LNCaP clone FGC (cell line): ENCODE data around the gene BOLL.
"Not testable (repeated sequence)": the region's sequence is repeated elsewhere in the genome, so short reads cannot be mapped to it uniquely, and the experiment has no call there.

ENCODE experiments used
- DNase-seq: peaks from one replicate; pipeline ENCODE4 v3.0.0-alpha.2; 2011; ENCODE audit warnings: low read depth
- H3K4me3 ChIP-seq: 2 replicates; pipeline ENCODE4 v1.5.1; 2011; ENCODE audit warnings: mild to moderate bottlenecking, low read depth, low read length, control low read depth
- TF ChIP-seq, protein P1 (sequence below): IDR thresholded peaks from 2 replicates; pipeline ENCODE4 v1.5.1; 2012; ENCODE audit warnings: mild to moderate bottlenecking; ENCODE audit not compliant: control insufficient read depth, insufficient read depth; ENCODE audit errors: extremely low read depth

BOLL gene

DNA sequence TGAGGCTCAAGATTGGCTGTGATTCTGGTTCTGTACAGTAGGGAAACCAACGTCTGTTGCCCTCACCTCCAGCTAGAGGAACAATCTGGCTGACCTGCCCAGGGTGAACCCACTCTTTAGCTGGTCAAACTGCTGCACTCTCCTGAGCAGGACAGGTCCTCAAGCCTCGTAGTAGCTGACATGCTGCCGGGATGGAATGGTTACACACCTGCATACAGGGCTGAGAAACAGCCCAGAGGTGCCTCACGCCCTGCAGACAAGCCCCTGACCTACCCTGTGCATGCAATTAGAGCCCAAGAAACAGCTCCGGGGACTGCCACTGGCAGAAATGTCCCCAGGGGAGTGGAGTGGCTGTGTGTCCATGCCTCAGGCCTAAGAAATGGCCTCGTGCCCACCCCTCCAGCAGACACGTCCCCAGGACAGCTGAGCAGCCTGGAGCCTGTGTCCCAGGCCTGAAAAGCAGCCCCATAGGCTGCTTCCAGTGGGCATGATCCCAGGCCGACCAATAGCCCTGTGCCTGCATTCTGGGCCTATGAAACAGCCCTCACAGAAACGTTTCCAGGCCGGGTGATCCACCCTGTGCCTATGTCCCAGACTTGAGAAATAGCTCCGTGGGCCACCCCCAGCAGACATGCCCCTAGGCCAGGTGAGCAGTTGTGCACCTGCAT, 25.4 kb downstream of the BOLL start:
- DNase-seq = no peak
- TF ChIP-seq, protein P1, sequence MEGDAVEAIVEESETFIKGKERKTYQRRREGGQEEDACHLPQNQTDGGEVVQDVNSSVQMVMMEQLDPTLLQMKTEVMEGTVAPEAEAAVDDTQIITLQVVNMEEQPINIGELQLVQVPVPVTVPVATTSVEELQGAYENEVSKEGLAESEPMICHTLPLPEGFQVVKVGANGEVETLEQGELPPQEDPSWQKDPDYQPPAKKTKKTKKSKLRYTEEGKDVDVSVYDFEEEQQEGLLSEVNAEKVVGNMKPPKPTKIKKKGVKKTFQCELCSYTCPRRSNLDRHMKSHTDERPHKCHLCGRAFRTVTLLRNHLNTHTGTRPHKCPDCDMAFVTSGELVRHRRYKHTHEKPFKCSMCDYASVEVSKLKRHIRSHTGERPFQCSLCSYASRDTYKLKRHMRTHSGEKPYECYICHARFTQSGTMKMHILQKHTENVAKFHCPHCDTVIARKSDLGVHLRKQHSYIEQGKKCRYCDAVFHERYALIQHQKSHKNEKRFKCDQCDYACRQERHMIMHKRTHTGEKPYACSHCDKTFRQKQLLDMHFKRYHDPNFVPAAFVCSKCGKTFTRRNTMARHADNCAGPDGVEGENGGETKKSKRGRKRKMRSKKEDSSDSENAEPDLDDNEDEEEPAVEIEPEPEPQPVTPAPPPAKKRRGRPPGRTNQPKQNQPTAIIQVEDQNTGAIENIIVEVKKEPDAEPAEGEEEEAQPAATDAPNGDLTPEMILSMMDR = no peak
- no peak overlapping the region for H3K4me3 ChIP-seq

DNA sequence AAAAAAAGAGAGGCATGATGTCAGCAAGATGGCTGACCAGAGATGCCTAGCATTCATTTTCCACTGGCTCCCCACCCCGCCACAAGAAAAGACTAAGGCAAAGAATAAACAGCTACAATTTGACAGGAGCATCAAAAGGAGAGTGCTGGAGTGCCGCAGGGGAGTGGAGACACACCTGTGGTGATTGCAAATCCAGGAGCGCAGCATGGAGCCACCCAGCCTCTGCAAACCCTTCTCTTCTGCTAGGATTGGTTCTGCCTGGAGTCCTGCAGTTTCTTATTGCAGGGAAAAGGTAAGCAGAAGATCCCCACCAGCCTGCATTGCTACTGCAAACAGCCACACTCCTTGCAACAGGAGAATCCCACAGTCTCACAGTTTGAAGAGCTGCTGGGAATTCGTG, 26.1 kb downstream of the BOLL start:
- H3K4me3 ChIP-seq = no peak overlapping the region
- no peak for DNase-seq
- TF ChIP-seq, protein P1 = no peak

DNA sequence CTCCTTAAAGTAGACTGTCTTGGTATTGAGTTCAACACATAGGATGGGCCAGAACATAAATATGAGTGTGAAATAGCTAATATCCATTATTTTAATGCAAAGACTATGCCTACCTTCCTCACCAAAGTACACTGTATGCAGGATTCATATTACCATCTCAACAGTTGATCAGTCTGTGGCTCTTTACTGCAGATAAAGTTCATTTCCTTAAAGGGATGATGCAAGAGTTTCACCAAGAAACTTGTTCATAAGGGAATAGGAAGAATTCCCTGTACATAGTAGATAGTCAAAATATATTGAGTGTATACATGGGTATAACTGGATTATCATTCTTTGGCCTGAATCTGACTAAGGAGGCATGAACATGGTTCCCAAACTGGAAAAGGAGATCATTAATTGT, 44.9 kb downstream of the BOLL start:
- DNase-seq = no peak
- no peak overlapping the region for H3K4me3 ChIP-seq
- TF ChIP-seq, protein P1 = no peak

DNA sequence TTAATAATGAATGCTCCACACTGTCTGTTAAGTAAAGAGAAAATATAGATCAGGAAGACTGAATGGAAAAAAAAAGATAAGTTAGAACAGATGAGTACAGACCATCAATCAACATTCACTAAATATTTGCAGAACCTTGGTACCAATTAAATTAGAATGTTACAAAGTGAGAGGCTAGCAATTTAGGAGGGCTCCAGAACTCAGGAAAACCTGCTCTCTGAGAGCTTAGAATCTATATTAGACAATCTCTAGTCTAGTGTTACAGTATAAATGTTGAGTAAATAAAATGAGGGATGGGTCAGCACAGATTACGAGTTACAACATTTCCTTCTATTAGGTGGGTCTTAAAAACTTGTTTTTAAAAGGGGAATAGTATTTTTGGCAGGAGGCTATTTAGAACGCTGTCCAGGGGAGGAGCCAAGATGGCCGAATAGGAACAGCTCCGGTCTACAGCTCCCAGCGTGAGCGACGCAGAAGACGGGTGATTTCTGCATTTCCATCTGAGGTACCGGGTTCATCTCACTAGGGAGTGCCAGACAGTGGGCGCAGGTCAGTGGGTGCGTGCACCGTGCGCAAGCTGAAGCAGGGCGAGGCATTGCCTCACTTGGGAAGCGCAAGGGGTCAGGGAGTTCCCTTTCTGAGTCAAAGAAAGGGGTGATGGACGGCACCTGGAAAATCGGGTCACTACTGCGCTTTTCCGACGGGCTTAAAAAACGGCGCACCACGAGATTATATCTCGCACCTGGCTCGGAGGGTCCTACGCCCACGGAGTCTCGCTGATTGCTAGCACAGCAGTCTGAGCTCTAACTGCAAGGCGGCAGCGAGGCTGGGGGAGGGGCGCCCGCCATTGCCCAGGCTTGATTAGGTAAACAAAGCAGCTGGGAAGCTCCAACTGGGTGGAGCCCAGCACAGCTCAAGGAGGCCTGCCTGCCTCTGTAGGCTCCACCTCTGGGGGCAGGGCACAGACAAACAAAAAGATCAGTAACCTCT, 56.3 kb downstream of the BOLL start:
- not testable (repeated sequence) for H3K4me3 ChIP-seq, DNase-seq

DNA sequence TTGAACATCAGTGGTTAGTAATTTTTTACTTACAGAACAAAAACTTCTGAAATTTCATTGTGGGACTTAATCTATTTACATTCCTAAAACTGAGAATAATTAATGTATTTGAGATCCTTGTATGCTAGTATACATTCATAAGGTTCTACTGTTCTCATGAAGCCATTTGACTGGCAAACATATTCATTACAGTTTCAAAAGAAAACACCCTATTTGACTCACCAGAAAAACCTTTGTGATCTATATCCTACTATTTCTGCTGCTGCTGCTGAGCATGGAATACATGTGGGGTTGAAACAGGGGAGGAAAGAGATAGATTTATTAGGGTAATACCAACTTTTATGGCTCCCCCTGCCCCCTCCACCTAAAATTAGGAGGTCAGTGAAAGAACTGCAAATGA, 58.1 kb downstream of the BOLL start:
- no peak for DNase-seq
- TF ChIP-seq, protein P1 = no peak
- H3K4me3 ChIP-seq = no peak overlapping the region

DNA sequence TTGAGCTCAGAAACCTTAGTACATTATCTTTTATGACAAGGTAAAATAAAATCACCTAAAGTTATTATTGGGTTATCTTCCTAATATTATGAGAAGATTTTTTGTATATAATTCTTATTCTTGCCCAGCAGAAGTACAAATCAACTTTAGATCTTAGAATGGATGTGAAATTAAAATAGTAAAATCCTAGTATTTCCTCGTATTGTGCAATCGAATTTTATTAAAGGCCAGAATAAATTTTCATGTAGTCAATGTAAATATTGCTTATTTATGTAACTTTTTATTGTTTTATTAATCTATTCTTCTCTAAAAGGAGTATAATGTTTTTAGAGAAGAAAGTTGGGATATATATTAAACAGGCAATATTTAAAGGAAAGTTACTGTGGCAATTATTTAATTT, 67.3 kb downstream of the BOLL start:
- H3K4me3 ChIP-seq = no peak overlapping the region
- no peak for DNase-seq
- TF ChIP-seq, protein P1 = no peak

DNA sequence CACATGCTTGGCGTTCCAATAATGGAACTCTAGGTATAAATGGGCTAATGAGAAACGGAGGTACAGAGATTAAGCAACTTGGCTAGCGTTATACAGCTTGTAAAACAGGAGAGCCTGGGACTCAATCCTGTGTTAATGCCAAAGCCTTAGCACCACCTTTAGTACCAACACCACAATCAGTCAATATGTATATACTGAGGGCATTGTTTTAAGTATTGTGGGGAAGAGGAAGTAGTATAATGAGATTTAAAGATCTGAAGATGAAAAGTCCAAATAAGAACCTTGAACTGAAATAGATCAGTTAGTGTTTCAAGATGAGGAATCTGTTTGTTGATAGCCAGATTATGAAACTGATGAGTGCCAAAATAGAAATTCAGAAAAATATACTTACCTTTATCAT, 71.8 kb downstream of the BOLL start:
- TF ChIP-seq, protein P1 = no peak
- H3K4me3 ChIP-seq = no peak overlapping the region
- no peak for DNase-seq
